DOHH2 (cell line): Measurements from ENCODE around the gene METTL16.
"Not testable (repeated sequence)": the region's sequence is repeated elsewhere in the genome, so short reads cannot be mapped to it uniquely, and the experiment has no call there.

Experiments
- H3F3A ChIP-seq: fragments of 200-600 bp; sonication (generic), shearing (Covaris generic); 2 replicates; pipeline ENCODE4 v1.6.0; 2016; ENCODE audit warnings: antibody characterized with exemption, mild to moderate bottlenecking; ENCODE audit not compliant: control insufficient read depth, insufficient read depth
- H3K27ac ChIP-seq: fragments of 200-600 bp; sonication (generic); 2 replicates; pipeline ENCODE4 v1.5.1; 2014; ENCODE audit warnings: low read depth, mild to moderate bottlenecking, low read length, moderate library complexity
- H3K27me3 ChIP-seq: fragments of 200-600 bp; sonication (generic); 2 replicates; pipeline ENCODE4 v1.6.1; 2014; ENCODE audit warnings: mild to moderate bottlenecking, low read length, mixed read lengths; ENCODE audit not compliant: control insufficient read depth
- H3K36me3 ChIP-seq: fragments of 200-600 bp; sonication (generic); 2 replicates; pipeline ENCODE4 v1.6.1; 2014; ENCODE audit warnings: mild to moderate bottlenecking, low read length, moderate library complexity, mixed read lengths; ENCODE audit not compliant: control insufficient read depth
- H3K4me1 ChIP-seq: fragments of 200-600 bp; sonication (generic); 2 replicates; pipeline ENCODE4 v1.6.1; 2014; ENCODE audit warnings: mild to moderate bottlenecking, low read length, mixed read lengths; ENCODE audit not compliant: control insufficient read depth
- H3K4me2 ChIP-seq: fragments of 200-600 bp; sonication (generic); 2 replicates; pipeline ENCODE4 v1.6.0; 2014; ENCODE audit warnings: mild to moderate bottlenecking, low read length, moderate library complexity
- H3K4me3 ChIP-seq: fragments of 200-600 bp; sonication (generic); 2 replicates; pipeline ENCODE4 v1.5.1; 2014; ENCODE audit warnings: mild to moderate bottlenecking, low read length, mixed read lengths
- H3K79me2 ChIP-seq: fragments of 200-600 bp; sonication (generic); 2 replicates; pipeline ENCODE4 v1.6.1; 2014; ENCODE audit warnings: mild to moderate bottlenecking, low read length, mixed read lengths; ENCODE audit not compliant: control insufficient read depth
- H3K9me2 ChIP-seq: fragments of 200-600 bp; sonication (generic); replicated peaks from 2 replicates; pipeline ENCODE4 v1.6.1; 2014; ENCODE audit warnings: mild to moderate bottlenecking, low read length, mixed read lengths; ENCODE audit not compliant: control insufficient read depth
- H3K9me3 ChIP-seq: fragments of 200-600 bp; sonication (generic); 2 replicates; pipeline ENCODE4 v1.6.1; 2014; ENCODE audit warnings: antibody characterized with exemption, low read length, mixed read lengths; ENCODE audit not compliant: control insufficient read depth, insufficient read depth
- H4K20me1 ChIP-seq: fragments of 200-600 bp; sonication (generic); 2 replicates; pipeline ENCODE4 v1.6.0; 2014; ENCODE audit warnings: low read depth, mild to moderate bottlenecking, antibody characterized with exemption, low read length, moderate library complexity; ENCODE audit not compliant: control insufficient read depth, insufficient read depth
- CTCF ChIP-seq: fragments of 200-600 bp; sonication (generic); IDR thresholded peaks from one replicate; pipeline ENCODE4 v1.5.1; 2014; ENCODE audit warnings: antibody characterized with exemption, mild to moderate bottlenecking, low read depth, low read length; ENCODE audit not compliant: poor library complexity, severe bottlenecking
- EZH2phosphoT487 ChIP-seq: fragments of 200-600 bp; sonication (generic); IDR thresholded peaks from 2 replicates; pipeline ENCODE4 v1.6.1; 2017; ENCODE audit warnings: borderline replicate concordance, mild to moderate bottlenecking, antibody characterized with exemption, low read length, moderate library complexity, mixed read lengths

The METTL16 gene

DNA sequence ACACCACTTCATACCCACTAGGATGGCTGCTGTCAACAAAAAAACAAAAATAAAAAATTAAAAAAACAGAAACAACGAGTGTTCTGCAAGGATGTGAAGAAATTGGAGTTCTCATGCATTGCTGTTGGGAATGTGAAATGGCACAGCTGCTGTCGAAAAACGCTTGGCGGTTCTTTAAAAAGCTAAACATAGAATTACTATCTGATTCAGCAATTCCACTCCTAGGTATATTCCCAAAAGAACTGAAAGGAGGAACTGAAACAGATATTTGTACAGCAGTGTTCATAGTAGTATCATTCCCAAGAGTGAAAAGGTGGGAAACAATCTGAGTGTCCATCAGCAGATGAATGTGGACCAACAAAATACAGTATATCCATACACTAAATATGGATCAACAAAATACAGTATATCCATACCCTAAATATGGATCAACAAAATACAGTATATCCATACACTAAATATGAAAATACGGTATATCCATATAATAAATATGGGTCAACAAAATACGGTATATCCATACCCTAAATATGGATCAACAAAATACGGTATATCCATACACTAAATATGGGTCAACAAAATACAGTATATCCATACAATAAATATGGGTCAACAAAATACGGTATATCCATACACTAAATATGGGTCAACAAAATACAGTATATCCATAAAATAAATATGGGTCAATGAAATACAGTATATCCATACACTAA is 8.7 kb downstream of the METTL16 start:
- H3K4me2 ChIP-seq = no peak overlapping the region
- H3K36me3 ChIP-seq = peaks cover 30% of the 10 kb centered on the region
- H3K9me2 ChIP-seq = no peaks in the 10 kb centered on the region
- H3K79me2 ChIP-seq = peaks cover 64% of the 10 kb centered on the region
- H4K20me1 ChIP-seq = peaks cover 3% of the 10 kb centered on the region; the same call in 1 of the 2 replicates
- H3K27ac ChIP-seq = no peak overlapping the region
- H3K27me3 ChIP-seq = no peaks in the 10 kb centered on the region
- peaks cover 7% of the 10 kb centered on the region for H3K4me1 ChIP-seq
- H3K4me3 ChIP-seq = no peak overlapping the region
- H3K9me3 ChIP-seq = no peaks in the 10 kb centered on the region
- H3F3A ChIP-seq = peaks cover 3% of the 10 kb centered on the region; the same call in 1 of the 2 replicates
- TF ChIP-seq CTCF (no peak), EZH2phosphoT487 (no peak)

GRCh38 chr17:2500446-2500845 is 11.2 kb downstream of the METTL16 start:
- Histone ChIP-seq H4K20me1 (peaks cover 3% of the 10 kb centered on the region; the same call in 1 of the 2 replicates), H3K36me3 (peaks cover 26% of the 10 kb centered on the region), H3K9me2 (no peaks in the 10 kb centered on the region), H3K79me2 (peaks cover 63% of the 10 kb centered on the region), H3F3A (peaks cover 3% of the 10 kb centered on the region; the same call in 1 of the 2 replicates), H3K27me3 (no peaks in the 10 kb centered on the region), H3K4me2 (no peak overlapping the region), H3K27ac (no peak overlapping the region), H3K4me1 (peaks cover 12% of the 10 kb centered on the region), H3K4me3 (no peak overlapping the region), H3K9me3 (no peaks in the 10 kb centered on the region)
- TF ChIP-seq EZH2phosphoT487 (no peak), CTCF (no peak)

GRCh38 chr17:2489286-2489685 is 22.4 kb downstream of the METTL16 start:
- H3K9me2 ChIP-seq, H3F3A ChIP-seq, H4K20me1 ChIP-seq, H3K4me2 ChIP-seq, H3K27me3 ChIP-seq, H3K4me3 ChIP-seq, H3K27ac ChIP-seq, H3K9me3 ChIP-seq: not testable (repeated sequence)
- peaks cover 29% of the 10 kb centered on the region for H3K4me1 ChIP-seq
- peaks cover 11% of the 10 kb centered on the region; the same call in 1 of the 2 replicates for H3K36me3 ChIP-seq
- peaks cover 87% of the 10 kb centered on the region for H3K79me2 ChIP-seq

DNA sequence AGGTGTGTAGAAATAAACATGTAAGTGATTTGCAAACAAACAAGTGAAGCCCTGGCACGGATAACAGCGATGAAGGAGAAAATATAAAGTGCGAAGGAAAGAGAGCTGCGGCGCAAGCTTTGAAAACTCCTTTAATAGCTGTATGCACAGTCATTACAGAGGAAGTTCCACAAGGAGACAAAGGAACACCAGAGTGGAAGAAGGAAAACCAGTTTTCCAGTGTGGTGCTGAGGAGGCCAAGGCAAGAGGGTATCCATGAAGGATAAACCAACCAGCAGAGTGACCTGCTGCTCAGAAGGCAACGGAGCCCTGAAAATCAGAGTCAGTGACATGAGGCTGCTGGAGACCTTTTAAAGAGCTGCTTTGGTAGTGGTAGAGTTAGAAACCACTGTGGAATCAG is 24.4 kb downstream of the METTL16 start:
- Histone ChIP-seq H3K4me1 (peaks cover 42% of the 10 kb centered on the region), H3K4me2 (no peak overlapping the region), H3K27me3 (no peaks in the 10 kb centered on the region), H4K20me1 (peaks cover 8% of the 10 kb centered on the region), H3F3A (peaks cover 6% of the 10 kb centered on the region; the same call in 1 of the 2 replicates), H3K79me2 (peaks cover 94% of the 10 kb centered on the region), H3K36me3 (peaks cover 7% of the 10 kb centered on the region; the same call in 1 of the 2 replicates), H3K4me3 (no peak overlapping the region), H3K27ac (no peak overlapping the region), H3K9me2 (no peaks in the 10 kb centered on the region), H3K9me3 (no peaks in the 10 kb centered on the region)
- TF ChIP-seq EZH2phosphoT487 = no peak
- no peak for TF ChIP-seq CTCF

GRCh38 chr17:2486709-2487108 is 25.0 kb downstream of the METTL16 start:
- not testable (repeated sequence) for H3K9me2 ChIP-seq, H3F3A ChIP-seq, H4K20me1 ChIP-seq, H3K27me3 ChIP-seq, H3K36me3 ChIP-seq, H3K9me3 ChIP-seq, H3K27ac ChIP-seq, H3K4me2 ChIP-seq, H3K4me3 ChIP-seq
- peaks cover 96% of the 10 kb centered on the region for H3K79me2 ChIP-seq
- peaks cover 42% of the 10 kb centered on the region for H3K4me1 ChIP-seq
